Liver (tissue), 9 donors: Measurements from ENCODE around the gene ACSL6. TPM values are rescaled to one million over a fixed set of nuclear protein-coding genes. Genes with fewer than 3 reads are reported as not detected.

Source experiments
- DNase-seq: peaks from one replicate; pipeline ENCODE4 v3.0.0-alpha.2; 2017; ENCODE audit warnings: low spot score
- H3K27ac ChIP-seq, 2 donors: one replicate each; pipeline ENCODE4 v1.7.0; 2013; ENCODE audit warnings: inconsistent platforms in 2 of 2, low read length in 2 of 2, control low read depth in 1 of 2, low read depth in 1 of 2, mild to moderate bottlenecking in 1 of 2
- H3K27me3 ChIP-seq, 4 donors: one replicate each; pipeline versions ENCODE4 v1.6.1 to v1.7.0; 2013; ENCODE audit warnings: low read length in 3 of 4, inconsistent platforms in 1 of 4, mild to moderate bottlenecking in 1 of 4, moderate library complexity in 1 of 4; ENCODE audit not compliant: control insufficient read depth in 4 of 4, insufficient read depth in 4 of 4
- H3K36me3 ChIP-seq, 4 donors: one replicate each; pipeline versions ENCODE4 v1.6.1 to v1.7.0; 2013; ENCODE audit warnings: low read length in 3 of 4, mild to moderate bottlenecking in 3 of 4, low read depth in 1 of 4, moderate library complexity in 1 of 4; ENCODE audit not compliant: control insufficient read depth in 4 of 4, insufficient read depth in 3 of 4
- H3K4me1 ChIP-seq, 4 donors: one replicate each; pipeline versions ENCODE4 v1.6.1 to v1.7.0; 2013; ENCODE audit warnings: low read length in 3 of 4, mild to moderate bottlenecking in 3 of 4, moderate library complexity in 1 of 4; ENCODE audit not compliant: control insufficient read depth in 4 of 4, insufficient read depth in 4 of 4
- H3K4me3 ChIP-seq, 3 donors: one replicate each; pipeline versions ENCODE4 v1.6.1 to v1.7.0; 2013; ENCODE audit warnings: low read length in 3 of 3, control low read depth in 1 of 3, low read depth in 1 of 3, mild to moderate bottlenecking in 1 of 3
- H3K9ac ChIP-seq, 2 donors: one replicate each; pipeline ENCODE4 v1.7.0; 2013; ENCODE audit warnings: low read length in 2 of 2, mild to moderate bottlenecking in 2 of 2, moderate library complexity in 2 of 2, control low read depth in 1 of 2, low read depth in 1 of 2
- H3K9me3 ChIP-seq, 4 donors: one replicate each; pipeline versions ENCODE4 v1.6.1 to v1.7.0; 2013; ENCODE audit warnings: low read length in 3 of 4; ENCODE audit not compliant: control insufficient read depth in 4 of 4
- ATF3 ChIP-seq: IDR thresholded peaks from 2 replicates; pipeline ENCODE4 v1.6.1; 2016; ENCODE audit warnings: antibody characterized with exemption
- CTCF ChIP-seq: fragments of 150-350 bp; IDR thresholded peaks from 2 replicates; pipeline ENCODE4 v1.5.1; 2017; ENCODE audit warnings: improper control_type of control experiment, low read depth, low read length; ENCODE audit not compliant: missing input control
- EGR1 ChIP-seq, 2 donors: IDR thresholded peaks; 2 replicates each; pipeline ENCODE4 v1.6.1; 2016 to 2018; ENCODE audit warnings: antibody characterized with exemption in 2 of 2, low read depth in 2 of 2
- FOXA1 ChIP-seq: IDR thresholded peaks from 2 replicates; pipeline ENCODE4 v1.6.1; 2016; ENCODE audit warnings: antibody characterized with exemption
- FOXA2 ChIP-seq: IDR thresholded peaks from 2 replicates; pipeline ENCODE4 v1.6.1; 2016; ENCODE audit warnings: antibody characterized with exemption
- GABPA ChIP-seq, 2 donors: IDR thresholded peaks in 1 of 2; conservative IDR thresholded peaks in 1 of 2; 2 replicates each; pipeline ENCODE4 v1.6.1; 2016; ENCODE audit warnings: antibody characterized with exemption in 2 of 2, mild to moderate bottlenecking in 1 of 2, moderate library complexity in 1 of 2
- HNF4A ChIP-seq, 2 donors: conservative IDR thresholded peaks; 2 replicates each; pipeline ENCODE4 v1.6.1; 2016; ENCODE audit warnings: antibody characterized with exemption in 2 of 2, mild to moderate bottlenecking in 2 of 2
- HNF4G ChIP-seq: IDR thresholded peaks from 2 replicates; pipeline ENCODE4 v1.6.1; 2016; ENCODE audit warnings: antibody characterized with exemption
- JUND ChIP-seq, 2 donors: IDR thresholded peaks; 2 replicates each; pipeline ENCODE4 v1.6.1; 2016; ENCODE audit warnings: antibody characterized with exemption in 2 of 2
- MAX ChIP-seq: IDR thresholded peaks from 2 replicates; pipeline ENCODE4 v1.6.1; 2016; ENCODE audit warnings: antibody characterized with exemption
- NR2F2 ChIP-seq: IDR thresholded peaks from 2 replicates; pipeline ENCODE4 v1.6.1; 2016; ENCODE audit warnings: antibody characterized with exemption
- RAD21 ChIP-seq, 2 donors: IDR thresholded peaks; 2 replicates each; pipeline ENCODE4 v1.6.1; 2016; ENCODE audit warnings: antibody characterized with exemption in 2 of 2, mild to moderate bottlenecking in 2 of 2
- REST ChIP-seq: IDR thresholded peaks from 2 replicates; pipeline ENCODE4 v1.6.1; 2016; ENCODE audit warnings: antibody characterized with exemption, mild to moderate bottlenecking
- RXRA ChIP-seq, 2 donors: IDR thresholded peaks; 2 replicates each; pipeline ENCODE4 v1.6.1; 2017 to 2018; ENCODE audit warnings: antibody characterized with exemption in 2 of 2, mild to moderate bottlenecking in 1 of 2
- SP1 ChIP-seq: IDR thresholded peaks from 2 replicates; pipeline ENCODE4 v1.6.1; 2018; ENCODE audit warnings: antibody characterized with exemption, mild to moderate bottlenecking
- TAF1 ChIP-seq: conservative IDR thresholded peaks from 2 replicates; pipeline ENCODE4 v1.6.1; 2016; ENCODE audit warnings: antibody characterized with exemption, mild to moderate bottlenecking
- YY1 ChIP-seq: IDR thresholded peaks from 2 replicates; pipeline ENCODE4 v1.6.1; 2016; ENCODE audit warnings: antibody characterized with exemption, mild to moderate bottlenecking
- ZBTB33 ChIP-seq: IDR thresholded peaks from 2 replicates; pipeline ENCODE4 v1.6.1; 2016; ENCODE audit warnings: antibody characterized with exemption
- WGBS: extraction: QIAGEN DNeasy Blood & Tissue Kit; methylation state at CpG from one replicate; pipeline ENCODE4 v1.1.7; 2013; 5-methylcytosine and 5-hydroxymethylcytosine counted together
- polyA plus RNA-seq, 2 donors: library from polyadenylated mRNA; stranded (reverse) in 1 of 2; unstranded in 1 of 2; fragments of 200-250 nt in 1 of 2; fragments of >200 nt in 1 of 2; fragmentation: Nextera tagmentation in 1 of 2; extraction: Ambion mirVana in 1 of 2; gene quantifications; one replicate each; pipeline versions ENCODE4 v1.2.1 to v1.2.3, GENCODE V29; 2013 to 2015
- total RNA-seq, 2 donors: library from RNA; depleted of rRNA; stranded (reverse); fragments of >200 nt; gene quantifications; one replicate each; pipeline ENCODE4 v1.2.3, GENCODE V29; 2014
- donor health status: healthy.
- donor health status: healthy.
- donor health status: healthy.
- donor health status: healthy.
- donor health status: healthy.

ACSL6 gene
- total and polyA plus RNA-seq, 4 donors, result 0.89 to 129 (median 4.6) TPM

- no peaks in the 10 kb centered on the region for H3K9me3 ChIP-seq
- no peak for DNase-seq
- H3K4me3 ChIP-seq, result no peak overlapping the region
- TF ChIP-seq HNF4A (conservative IDR thresholded peaks at IDR 0.05) (no peak), HNF4G (no peak), NR2F2 (no peak)
- H3K4me1 ChIP-seq, result no peaks in the 10 kb centered on the region
- H3K36me3 ChIP-seq, result no peaks in the 10 kb centered on the region
- 85% methylated on average over 5 of the region's 5 CpGs for WGBS
- no peak overlapping the region for H3K9ac ChIP-seq
- no peak overlapping the region for H3K27ac ChIP-seq
- H3K27me3 ChIP-seq, result no peaks in the 10 kb centered on the region
These were observed 36.9 kb downstream of the ACSL6 start for GRCh38 chr5:131974622-131974955.

GRCh38 chr5:131974016-131974415, 37.4 kb downstream of the ACSL6 start:
- no peak overlapping the region for H3K27ac ChIP-seq
- H3K4me1 ChIP-seq, result no peaks in the 10 kb centered on the region
- H3K9me3 ChIP-seq, result no peaks in the 10 kb centered on the region
- H3K9ac ChIP-seq, result no peak overlapping the region
- no peaks in the 10 kb centered on the region for H3K27me3 ChIP-seq
- no peaks in the 10 kb centered on the region for H3K36me3 ChIP-seq
- no peak overlapping the region for H3K4me3 ChIP-seq
- DNase-seq, result no peak
- 88% methylated on average over 1 of the region's 1 CpG for WGBS
- TF ChIP-seq NR2F2, result no peak
- TF ChIP-seq HNF4A (conservative IDR thresholded peaks at IDR 0.05), result no peak

- no peak for TF ChIP-seq HNF4A (conservative IDR thresholded peaks at IDR 0.05)
- TF ChIP-seq ATF3, result no peak
- TF ChIP-seq RAD21 (IDR thresholded peaks at IDR 0.05), result no peak
- TF ChIP-seq YY1, result no peak
- no peak for TF ChIP-seq MAX
- TF ChIP-seq JUND (IDR thresholded peaks at IDR 0.05), result no peak
- TF ChIP-seq GABPA (IDR thresholded peaks at IDR 0.05 in 1 of 2, conservative IDR thresholded peaks at IDR 0.05 in 1 of 2), result no peak
- no peak for TF ChIP-seq REST
- TF ChIP-seq NR2F2, result no peak
- TF ChIP-seq FOXA1, result no peak
- TF ChIP-seq FOXA2, result no peak
- no peak for TF ChIP-seq EGR1 (IDR thresholded peaks at IDR 0.05; ENCODE audit: low read depth in 2 of 2)
- no peak for TF ChIP-seq TAF1
- TF ChIP-seq CTCF, result no peak
- no peak for TF ChIP-seq RXRA (IDR thresholded peaks at IDR 0.05)
- no peak for TF ChIP-seq SP1
- TF ChIP-seq ZBTB33, result no peak
- no peak for TF ChIP-seq HNF4G
- Histone ChIP-seq H3K9ac (no peak overlapping the region), H3K27ac (no peak overlapping the region), H3K27me3 (no peaks in the 10 kb centered on the region), H3K4me1 (no peaks in the 10 kb centered on the region), H3K9me3 (no peaks in the 10 kb centered on the region), H3K36me3 (no peaks in the 10 kb centered on the region), H3K4me3 (no peak overlapping the region)
- WGBS, result 91% methylated on average over 9 of the region's 9 CpGs
- no peak for DNase-seq
These were observed 38.3 kb downstream of the ACSL6 start for GRCh38 chr5:131973089-131973712.
